22Rv1 (cell line): Measurements from ENCODE around the gene ARL2.
"Not testable (repeated sequence)": the region's sequence is repeated elsewhere in the genome, so short reads cannot be mapped to it uniquely, and the experiment has no call there.

Experiments used
- H3K27ac ChIP-seq: fragments of 450-650 bp; 2 replicates; pipeline ENCODE4 v1.5.1; 2017
- ZFX ChIP-seq: fragments of 450-650 bp; IDR thresholded peaks from 2 replicates; pipeline ENCODE4 v1.6.1; 2017; ENCODE audit warnings: antibody characterized with exemption, borderline replicate concordance
- TF ChIP-seq, protein P1 (sequence below): fragments of 450-650 bp; IDR thresholded peaks from 2 replicates; pipeline ENCODE4 v1.5.1; 2017; ENCODE audit warnings: mild to moderate bottlenecking

The ARL2 gene

GRCh38 chr11:64976651-64977050 lies 37.3 kb upstream of the ARL2 start:
- TF ChIP-seq, protein P1, sequence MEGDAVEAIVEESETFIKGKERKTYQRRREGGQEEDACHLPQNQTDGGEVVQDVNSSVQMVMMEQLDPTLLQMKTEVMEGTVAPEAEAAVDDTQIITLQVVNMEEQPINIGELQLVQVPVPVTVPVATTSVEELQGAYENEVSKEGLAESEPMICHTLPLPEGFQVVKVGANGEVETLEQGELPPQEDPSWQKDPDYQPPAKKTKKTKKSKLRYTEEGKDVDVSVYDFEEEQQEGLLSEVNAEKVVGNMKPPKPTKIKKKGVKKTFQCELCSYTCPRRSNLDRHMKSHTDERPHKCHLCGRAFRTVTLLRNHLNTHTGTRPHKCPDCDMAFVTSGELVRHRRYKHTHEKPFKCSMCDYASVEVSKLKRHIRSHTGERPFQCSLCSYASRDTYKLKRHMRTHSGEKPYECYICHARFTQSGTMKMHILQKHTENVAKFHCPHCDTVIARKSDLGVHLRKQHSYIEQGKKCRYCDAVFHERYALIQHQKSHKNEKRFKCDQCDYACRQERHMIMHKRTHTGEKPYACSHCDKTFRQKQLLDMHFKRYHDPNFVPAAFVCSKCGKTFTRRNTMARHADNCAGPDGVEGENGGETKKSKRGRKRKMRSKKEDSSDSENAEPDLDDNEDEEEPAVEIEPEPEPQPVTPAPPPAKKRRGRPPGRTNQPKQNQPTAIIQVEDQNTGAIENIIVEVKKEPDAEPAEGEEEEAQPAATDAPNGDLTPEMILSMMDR: no peak
- no peak for TF ChIP-seq ZFX
- no peak overlapping the region for H3K27ac ChIP-seq

GRCh38 chr11:64983339-64983738 lies 30.6 kb upstream of the ARL2 start:
- H3K27ac ChIP-seq: not testable (repeated sequence)

GRCh38 chr11:64987998-64988854 lies 25.7 kb upstream of the ARL2 start:
- no peak overlapping the region for H3K27ac ChIP-seq
- no peak for TF ChIP-seq ZFX
- TF ChIP-seq, protein P1: no peak

DNA sequence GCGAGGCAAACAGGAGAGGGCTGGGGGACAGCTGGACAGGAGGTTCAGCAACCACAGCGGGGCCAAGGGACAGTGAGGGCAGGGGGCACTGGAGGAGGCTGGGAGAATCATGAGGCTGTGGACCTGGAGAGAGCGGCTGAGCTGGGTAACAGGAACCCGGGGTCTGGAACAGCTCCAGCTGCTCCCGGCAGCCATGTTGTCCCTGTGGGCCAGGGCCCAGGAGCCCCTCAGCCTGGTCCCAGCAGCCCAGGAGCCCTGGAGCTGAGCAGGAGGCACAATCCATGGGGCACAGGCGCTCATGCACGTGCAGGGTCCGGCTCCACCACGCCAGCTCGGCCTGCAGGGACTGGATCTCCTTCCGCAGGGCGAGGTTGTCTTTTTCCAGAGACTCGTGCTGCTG lies 24.5 kb upstream of the ARL2 start:
- no peak for TF ChIP-seq ZFX
- TF ChIP-seq, protein P1: no peak

GRCh38 chr11:64990222-64990923 lies 23.6 kb upstream of the ARL2 start:
- no peak overlapping the region for H3K27ac ChIP-seq
- TF ChIP-seq, protein P1: no peak
- no peak for TF ChIP-seq ZFX

More for the DNA sequence above, 24.5 kb upstream of the ARL2 start:
- H3K27ac ChIP-seq: no peak overlapping the region

DNA sequence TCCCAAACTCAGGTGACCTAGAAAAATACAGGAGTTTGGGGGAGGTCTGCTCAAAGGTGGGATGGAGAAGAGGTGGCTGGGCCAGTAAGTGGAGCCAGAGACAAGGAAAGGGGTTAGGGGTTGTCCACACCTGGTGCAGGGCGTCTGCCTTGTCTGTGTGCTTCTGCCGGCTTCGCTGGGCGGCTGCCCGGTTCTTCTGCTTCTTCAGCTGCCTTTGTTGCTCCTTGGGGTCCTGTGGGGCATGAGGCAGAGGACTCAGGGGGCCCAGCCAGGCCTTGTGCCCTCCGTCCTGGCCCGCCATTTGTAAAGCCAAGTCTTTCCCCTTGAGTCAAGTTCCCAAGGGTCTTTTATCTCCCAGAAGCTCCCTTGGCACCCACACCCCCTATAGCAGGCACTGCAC lies 19.6 kb upstream of the ARL2 start:
- TF ChIP-seq, protein P1: no peak
- H3K27ac ChIP-seq: no peak overlapping the region

DNA sequence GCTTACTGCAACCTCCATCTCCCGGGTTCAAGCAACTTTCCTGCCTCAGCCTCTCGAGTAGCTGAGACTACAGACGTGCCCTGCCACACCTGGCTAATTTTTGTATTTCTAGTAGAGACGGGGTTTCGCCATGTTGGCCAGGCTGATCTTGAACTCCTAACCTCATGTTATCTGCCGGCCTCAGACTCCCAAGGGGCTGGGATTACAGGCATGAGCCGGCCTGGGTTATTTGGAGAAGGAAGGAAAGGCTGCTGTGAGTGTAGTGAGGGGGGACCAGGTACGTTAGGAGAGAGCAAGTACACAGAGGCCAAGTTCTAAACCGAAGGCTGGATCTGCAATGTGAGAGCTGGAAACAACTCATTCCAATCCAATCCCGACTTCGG lies 17.6 kb upstream of the ARL2 start:
- TF ChIP-seq, protein P1: no peak
- TF ChIP-seq ZFX: no peak
- no peak overlapping the region for H3K27ac ChIP-seq
